ENCODE data around the gene CDH13.

DNA sequence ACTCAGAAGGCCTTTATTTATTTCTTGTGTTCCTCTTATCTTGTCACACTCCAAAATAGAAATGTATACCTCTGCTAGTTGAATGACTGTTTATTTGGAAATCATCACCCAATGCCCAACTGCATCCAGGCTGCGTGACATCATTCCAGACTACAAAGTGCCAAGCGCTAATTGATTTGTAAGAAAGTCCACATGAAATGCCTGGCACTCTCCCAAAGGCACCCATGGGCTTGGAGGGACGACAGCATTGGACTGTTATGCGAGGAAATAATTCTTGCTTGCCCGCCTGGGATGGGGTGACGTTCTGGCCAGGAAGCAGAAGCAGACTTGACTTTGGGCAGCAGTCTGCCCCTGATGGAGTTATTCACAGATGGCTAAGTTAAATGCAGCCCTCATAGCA, 165.9 kb downstream of the CDH13 start:
- TF ChIP-seq, protein P1, sequence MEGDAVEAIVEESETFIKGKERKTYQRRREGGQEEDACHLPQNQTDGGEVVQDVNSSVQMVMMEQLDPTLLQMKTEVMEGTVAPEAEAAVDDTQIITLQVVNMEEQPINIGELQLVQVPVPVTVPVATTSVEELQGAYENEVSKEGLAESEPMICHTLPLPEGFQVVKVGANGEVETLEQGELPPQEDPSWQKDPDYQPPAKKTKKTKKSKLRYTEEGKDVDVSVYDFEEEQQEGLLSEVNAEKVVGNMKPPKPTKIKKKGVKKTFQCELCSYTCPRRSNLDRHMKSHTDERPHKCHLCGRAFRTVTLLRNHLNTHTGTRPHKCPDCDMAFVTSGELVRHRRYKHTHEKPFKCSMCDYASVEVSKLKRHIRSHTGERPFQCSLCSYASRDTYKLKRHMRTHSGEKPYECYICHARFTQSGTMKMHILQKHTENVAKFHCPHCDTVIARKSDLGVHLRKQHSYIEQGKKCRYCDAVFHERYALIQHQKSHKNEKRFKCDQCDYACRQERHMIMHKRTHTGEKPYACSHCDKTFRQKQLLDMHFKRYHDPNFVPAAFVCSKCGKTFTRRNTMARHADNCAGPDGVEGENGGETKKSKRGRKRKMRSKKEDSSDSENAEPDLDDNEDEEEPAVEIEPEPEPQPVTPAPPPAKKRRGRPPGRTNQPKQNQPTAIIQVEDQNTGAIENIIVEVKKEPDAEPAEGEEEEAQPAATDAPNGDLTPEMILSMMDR (conservative IDR thresholded peaks at IDR 0.05; ENCODE audit: low read length): no peak
- no peak for TF ChIP-seq EZH2phosphoT487 (IDR thresholded peaks at IDR 0.05; ENCODE audit: borderline replicate concordance, low read depth, low read length)

Measured in OCI-LY7 (cell line).